ENCODE measurements around the gene KRT36.

Gene KRT36

DNA sequence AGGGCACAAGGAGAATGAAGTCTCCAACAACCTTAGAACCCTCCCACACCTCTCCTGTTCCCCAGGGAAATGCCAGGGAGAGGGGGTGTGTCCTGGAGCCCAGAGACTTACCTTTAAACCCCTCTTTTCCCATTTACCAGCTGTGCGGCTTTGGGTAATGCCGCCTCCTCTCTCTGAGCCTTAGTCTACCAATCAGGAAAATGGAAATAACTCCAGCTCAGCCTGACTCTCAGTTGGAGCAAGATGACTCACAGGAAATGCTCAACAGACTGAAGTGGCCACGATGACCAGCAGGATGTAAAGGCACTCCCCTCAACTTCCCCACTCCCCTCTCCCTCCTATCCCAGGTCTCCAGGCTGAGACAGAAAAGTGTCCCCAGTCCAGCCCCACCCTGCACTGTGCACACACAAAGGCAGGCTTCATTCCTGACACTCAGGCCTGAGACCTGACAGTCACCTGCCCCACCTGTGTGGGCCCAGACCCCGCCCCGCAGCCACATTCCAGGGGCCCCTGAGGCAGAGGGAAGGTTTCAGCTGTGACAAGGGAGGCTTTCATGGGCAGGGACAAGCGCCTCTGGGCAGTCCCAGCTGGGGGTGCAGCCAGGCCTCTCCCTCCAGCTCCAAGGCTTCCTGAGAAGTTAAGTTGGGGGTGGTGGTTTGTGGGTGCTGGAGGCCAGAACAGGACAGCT, 32.0 kb upstream of the KRT36 start:
- no peak for DNase-seq

DNA sequence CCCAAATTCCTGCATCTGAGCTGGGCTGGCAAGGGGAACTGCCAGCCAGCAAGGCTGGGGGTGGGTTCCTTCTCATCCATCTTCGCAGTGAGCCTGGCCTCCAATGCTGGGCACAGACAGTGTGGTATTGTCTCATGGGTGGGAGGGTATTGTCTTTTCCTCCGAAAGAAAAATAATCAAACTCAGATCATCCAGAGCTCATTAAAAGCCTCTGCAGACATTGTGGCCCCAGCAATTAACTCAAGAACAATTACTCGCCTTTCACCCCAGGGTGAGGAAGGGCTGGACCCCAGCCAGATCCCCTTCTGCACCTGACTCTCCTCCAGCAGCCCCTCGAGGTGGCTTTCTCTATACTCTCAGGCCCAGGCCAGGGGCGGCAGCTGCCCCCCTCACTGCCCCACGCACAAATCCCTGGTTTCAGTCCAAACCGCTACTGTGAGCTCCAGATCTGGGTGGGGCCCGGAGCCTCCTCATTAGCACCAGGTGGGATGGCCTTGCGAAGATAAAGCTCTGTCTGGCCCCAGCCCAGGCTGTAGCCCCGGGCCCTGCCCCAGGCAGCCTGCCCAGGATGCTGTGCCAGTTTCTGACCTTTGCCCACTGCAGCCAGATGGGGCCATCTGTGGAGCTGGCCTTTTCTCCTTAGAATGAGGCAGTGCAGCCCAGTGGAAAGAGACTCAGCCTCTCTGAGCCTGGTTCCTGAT, 31.3 kb upstream of the KRT36 start:
- no peak for DNase-seq

DNA sequence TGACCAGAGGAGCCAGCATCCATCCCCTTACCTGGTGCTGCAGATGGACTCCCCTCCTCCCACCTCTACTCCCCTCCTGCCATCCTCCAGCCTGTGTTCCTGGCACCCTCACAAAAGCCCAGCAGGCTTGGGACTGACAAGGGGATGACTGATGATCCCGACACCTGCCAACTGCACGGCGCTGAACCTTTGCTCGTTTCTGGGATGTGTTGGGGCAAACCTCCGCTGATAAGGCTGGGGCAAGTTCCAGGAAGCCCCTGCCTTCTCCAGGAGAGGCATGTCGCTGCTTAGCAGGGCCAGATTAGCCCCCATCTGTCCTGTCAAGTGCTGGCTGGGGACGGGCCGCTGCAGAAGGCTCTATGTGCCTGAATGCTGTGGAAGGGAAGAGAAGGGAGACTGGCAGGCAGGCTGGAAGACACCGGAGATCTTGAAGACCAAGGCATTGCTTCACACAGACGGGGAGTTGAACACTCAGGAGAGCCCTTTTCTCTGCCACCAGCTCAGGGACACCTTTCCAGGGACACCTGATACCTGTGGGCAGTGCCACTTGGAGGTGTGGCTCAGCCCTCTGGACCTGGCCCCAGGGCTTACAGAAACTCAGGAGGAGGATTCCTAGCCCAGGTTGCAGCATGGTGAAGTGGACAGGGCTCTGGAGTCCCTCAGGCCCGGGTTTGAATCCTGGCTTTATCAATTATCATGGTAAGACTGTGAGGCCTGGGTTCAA, 30.0 kb upstream of the KRT36 start:
- no peak for DNase-seq

DNA sequence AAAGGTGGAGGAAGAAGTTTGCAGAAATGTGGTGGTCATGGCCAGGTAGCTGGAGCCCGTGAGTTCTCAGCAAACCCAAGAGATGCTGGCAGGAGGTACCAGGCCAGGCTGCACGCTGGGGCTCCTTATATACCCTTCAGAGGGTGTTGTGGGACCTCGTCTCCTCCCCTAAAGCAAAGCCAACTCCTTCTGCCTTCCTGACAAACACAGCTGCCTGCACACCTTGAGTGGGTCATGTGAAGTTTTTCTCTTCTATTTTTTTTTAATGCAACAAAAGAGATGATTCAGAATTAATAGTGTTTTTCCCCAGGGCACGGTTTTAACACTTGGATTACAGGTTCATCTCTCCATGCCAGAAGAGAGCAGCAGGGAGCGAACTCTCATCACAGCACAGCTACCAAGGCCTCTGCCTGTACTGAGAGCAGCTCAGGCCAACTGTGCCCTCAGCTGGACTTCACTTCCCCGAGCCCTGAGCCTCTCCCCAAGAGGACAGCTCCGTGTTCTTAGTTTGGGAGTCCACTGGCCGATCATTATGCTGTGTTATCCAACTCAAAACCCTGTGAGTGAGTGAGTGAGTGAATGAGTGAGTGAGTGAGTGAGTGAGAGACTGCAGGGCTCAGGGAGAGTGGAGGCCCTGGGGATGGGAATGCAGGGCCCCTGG, 29.2 kb upstream of the KRT36 start, which contains the start of gene KRT15:
TSS of gene KRT15 (minus strand) at position 102 of the 661 bp plus-strand sequence. CDS start at position 39, 63 bp downstream.
- no peak for DNase-seq

DNA sequence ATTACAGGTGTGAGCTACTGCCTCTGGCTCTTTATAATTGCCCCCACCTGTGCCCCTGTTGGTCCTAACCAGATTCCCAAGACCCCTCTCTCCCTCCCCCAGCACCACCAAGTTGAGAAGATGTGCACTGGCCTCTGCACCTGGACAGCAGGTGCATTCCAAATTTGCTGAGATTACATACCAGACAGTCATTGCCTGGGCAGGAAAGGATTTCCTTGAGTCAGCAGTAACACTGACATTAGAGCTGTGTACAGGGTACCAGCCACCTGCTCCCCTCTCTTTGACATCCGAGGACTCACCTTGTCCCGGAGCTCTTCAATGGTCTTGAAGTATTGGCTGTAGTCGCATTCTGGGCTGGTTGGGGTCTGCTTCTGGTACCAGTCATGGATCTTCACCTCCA, 28.3 kb upstream of the KRT36 start:
- DNase-seq: no peak

DNA sequence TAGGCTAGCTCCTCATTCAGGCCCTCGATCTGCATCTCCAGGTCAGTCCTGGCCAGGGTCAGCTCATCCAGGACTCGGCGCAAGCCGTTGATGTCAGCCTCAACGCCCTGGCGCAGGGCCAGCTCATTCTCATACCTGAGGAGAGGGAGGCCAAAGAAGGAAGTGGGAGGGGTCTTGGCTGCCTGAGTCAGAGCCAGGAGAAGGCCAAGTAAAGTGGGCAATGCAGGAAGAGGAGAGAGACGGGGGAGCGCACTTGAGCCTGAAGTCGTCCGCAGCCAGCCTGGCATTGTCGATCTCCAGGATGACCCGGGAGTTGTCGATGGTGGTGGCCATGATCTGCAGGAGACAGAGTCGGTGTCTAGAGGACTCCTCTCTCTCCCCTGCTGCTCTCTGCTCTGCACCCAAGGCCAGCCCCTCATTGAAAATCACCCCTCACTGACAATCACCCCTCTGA, 27.1 kb upstream of the KRT36 start:
- DNase-seq: no peak

DNA sequence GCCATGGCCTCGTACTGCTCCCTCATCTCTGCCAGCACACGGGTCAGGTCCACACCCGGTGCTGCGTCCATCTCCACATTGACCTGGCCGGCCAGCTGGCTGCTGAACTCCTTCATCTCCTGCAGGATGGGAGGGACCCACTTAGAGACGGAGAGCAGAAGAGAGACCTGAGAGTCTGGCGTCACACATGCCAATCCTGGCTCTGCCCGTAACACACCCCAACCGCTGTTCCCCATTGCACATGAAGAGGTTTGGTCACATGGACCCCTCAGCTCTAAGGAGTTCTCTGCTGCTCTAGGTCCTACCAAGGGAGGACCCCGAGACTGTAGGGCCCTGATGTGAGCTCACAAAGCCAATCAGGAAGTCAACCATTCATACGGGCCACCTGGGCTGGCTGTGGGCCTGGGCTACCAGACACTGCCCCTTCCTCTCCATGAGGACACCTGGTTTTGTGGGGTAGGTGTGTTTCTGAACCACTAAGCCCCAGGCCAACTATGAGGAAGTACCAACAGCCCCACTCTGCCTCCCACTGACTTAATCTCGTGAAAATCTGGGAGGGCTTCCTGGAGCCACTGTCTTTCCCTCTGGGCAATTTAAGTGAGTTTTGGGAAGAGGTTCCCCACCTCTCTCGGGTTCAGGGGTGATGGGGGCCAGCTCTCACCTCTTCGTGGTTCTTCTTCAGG, 26.6 kb upstream of the KRT36 start:
- DNase-seq: no peak

DNA sequence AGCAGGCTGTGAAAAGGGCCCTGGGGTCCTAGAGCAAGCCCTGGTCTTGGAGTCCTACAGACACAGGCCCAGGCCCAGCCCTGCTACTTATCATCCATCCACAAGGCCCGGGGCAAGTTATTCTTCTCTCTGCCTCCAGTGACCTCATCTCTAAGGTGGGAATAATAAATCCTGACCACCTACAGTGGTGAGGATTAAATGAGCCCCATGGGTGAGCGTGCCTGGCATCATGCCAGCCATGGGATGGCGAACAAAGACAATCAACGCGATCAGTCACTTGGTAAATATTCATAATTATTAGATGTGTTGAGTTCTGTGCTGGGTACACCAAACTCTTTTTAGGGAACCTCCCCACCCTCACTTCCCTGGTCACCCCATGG, 23.4 kb upstream of the KRT36 start:
- DNase-seq: no peak

DNA sequence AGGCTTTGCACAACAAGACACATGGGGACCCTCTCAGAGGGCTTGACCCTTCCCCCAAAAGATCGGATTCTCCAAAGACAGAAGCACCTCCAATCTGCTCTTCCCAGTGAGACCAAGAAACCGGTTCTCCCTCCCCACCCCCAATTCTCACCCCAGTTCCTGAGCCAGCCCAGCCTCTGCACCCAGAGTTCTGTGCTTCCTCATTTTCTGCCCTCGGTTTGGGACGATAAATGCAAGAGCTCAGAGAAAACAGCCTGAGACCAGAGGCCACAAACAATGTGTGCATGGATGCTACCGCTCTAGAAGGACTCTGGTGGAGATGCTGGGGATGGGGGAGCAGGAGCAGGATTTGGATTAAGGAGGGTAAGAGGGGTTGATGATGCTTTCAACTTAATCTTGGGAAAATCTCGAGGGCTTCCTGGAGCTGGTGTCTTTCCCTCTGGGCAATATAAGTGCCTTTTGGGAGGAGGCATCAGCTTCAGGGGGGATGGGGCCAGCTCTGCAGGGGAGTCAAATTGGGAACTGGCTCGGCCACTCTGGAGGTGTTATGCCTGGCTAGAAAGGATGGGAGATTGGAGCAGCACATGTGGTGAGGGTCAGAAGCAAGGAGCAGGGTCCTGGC, 22.9 kb upstream of the KRT36 start:
- DNase-seq: no peak

DNA sequence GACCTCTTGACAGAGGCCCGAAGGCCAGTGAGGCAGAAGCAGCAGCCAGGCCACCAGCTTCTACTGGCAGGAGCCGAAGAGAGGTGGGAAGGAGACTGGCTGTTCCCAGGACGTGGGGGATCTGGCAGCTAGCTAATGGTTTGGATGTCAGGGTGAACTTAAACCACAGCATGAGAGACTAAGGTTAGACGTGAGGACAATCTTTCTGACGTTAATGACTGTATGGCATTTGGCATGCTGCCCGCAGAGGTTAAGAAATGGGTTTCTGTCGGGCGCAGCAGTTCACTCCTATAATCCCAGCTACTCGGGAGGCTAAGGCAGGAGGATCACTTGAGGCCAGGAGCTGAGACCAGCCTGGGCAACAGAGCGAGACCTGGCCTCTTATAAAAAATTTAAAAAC, 22.0 kb upstream of the KRT36 start:
- no peak for DNase-seq

DNA sequence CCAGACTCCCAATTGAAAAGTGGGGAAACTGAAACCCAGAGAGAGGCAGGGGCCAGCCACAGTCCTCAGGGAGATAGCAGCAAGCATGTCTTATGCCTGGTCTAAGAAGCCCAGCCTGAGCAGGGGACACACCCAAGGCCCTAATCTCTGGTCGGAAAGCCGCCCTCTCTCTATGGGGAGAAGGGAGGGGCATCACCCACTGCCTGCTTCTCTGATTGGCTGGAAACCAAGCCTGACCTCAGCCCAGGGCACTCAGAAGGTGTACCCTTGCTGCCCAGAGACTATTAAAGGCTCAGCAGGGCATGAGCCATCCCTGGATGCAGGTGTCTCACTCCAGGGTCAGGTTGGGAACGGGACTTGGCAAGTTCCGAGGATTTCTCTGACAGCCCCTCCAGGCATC, 21.4 kb upstream of the KRT36 start:
- no peak for DNase-seq

DNA sequence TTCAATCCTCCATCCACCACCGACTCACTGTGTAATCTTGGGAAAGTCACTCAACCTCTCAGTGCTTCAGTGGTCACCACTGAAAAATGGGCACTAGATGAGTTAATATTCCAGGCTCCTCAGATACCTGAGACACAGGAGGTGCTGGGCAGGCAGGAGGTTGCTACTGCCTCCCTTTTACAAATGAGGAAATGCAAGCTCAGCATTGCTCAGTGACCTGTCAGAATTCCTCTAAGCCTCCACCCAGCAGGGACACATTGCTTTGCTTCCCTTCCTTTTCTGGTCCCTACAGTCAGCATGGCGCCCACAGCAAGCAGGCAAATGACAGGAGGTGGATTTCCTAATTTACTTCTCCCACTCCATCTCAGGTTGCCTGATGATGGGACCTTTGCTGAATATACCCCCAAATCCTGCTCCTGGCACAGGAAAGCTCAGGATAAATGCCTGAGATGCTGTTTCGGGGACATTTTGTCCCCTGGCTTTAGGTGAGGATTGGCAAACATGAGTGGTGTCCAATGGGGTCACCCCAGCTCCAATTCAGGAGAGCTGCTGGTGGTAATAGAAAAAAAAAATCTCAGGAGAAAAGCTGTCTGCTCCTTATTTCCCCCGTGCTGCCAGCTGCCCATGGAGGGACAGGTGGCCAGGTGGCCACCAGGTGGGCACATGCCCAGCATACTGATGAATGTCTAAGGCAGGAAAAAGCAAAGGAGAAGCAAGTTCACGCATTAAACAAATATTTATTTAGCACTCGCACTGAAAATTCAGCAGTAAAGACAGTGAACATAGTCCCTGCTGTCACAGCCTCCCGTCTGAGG, 20.7 kb upstream of the KRT36 start:
- no peak for DNase-seq

DNA sequence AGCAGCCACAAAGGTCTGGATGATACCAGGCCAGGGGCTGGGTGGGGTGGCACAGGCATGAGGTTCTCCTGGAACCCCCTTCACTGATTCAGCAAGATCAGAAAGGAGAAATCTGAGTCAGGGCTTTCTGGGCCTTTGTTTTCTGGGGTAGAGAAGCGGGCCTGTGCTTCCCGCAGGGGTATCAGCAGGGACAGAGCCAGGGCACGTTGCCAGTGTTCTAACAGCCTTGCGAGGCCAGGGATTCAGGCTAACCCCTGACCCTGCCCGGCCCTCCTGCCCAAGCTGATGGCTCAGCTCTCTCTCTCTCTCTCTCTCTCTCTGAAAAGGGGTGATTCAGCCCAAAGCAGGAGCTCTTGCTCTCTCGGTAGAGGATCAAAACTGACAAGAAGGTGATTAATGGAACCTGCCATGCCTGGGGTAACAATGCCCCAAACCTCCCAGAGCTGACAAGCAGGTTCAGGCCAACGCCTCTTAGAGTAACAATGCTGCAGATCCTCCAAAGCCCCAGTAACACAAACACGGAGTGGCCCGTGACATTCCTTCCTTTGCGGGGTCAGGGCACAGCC, 17.7 kb upstream of the KRT36 start:
- DNase-seq: no peak

DNA sequence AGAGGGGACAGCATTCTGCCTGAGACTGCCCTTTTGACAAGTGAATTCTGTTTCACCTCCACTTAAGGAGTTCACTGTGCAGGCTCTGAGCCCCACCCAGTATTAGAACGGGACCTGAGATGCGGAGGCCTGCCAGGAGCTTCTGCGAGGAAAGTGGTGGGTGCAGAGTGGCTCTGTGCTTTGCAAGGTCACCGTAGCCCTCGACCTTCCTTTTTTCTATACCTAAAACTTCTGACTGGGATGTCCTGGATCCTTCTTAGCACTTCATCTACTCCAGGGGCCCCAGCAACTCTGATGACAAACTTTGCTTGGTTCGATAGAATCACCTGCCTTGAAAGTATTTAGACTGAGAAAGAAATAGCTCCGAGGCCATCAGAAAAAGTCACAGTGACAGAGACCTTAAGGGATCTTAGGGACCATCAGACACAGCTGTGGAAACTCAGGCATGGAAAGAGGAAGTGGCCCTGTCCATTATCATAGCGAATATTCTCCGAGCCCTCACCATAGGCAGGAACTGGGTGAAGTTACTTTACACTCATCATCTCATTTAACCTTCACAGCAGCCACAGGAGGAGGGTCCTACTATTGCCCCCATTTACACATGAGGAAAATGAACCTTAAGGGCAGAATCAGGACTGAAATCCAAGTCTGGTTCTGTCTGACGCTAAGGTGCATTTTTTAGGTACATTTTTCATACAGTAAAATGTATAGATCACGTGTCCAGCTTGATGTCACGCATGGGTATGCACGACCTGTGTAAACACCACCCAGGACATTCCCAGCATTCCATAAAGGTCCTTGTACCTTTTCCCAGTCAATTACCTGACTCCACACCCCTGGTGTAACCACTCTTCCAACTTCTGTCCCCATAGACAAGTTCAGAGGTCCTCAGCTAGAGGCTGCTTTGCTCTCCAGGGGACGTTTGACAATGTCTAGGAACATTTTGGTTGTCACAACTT, 16.4 kb upstream of the KRT36 start:
- no peak for DNase-seq

DNA sequence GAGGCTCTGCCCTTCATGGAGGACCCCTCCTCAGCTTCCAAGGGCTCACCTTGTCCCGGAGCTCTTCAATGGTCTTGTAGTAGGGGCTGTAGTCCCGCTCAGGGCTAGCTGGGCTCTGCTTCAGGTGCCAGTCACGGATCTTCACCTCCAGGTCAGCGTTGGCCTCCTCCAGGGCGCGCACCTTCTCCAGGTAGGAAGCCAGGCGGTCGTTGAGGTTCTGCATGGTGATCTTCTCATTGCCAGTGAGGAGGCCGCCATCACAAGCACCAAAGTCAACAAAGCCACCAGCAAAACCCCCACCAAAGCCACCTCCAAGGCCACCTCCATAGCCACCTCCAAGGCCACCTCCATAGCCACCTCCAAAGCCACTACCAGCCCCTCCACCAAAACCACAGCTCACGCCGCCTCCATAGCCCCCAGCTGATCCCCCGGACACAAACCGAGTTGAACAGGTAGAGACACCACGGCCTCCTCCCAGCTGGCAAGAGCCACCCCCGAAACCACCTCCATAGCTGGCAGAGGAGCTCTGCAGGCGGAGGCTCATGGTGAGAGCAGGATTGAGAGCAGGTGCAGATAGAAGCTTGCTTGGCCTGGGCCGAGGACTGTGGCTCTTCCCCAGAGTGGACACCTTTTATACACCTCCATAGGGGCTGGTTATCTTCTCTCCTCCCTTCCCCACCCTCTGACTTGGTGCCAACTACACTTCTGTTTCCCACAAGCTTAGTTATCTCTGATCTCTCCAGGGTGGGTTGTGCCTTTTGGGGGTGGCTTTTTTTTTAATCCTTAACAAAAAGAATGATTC, 15.5 kb upstream of the KRT36 start, which contains the start of gene KRT13:
TSS of gene KRT13 (minus strand) at position 606 of the 802 bp plus-strand sequence. CDS start at position 544, 62 bp downstream.
- no peak for DNase-seq

DNA sequence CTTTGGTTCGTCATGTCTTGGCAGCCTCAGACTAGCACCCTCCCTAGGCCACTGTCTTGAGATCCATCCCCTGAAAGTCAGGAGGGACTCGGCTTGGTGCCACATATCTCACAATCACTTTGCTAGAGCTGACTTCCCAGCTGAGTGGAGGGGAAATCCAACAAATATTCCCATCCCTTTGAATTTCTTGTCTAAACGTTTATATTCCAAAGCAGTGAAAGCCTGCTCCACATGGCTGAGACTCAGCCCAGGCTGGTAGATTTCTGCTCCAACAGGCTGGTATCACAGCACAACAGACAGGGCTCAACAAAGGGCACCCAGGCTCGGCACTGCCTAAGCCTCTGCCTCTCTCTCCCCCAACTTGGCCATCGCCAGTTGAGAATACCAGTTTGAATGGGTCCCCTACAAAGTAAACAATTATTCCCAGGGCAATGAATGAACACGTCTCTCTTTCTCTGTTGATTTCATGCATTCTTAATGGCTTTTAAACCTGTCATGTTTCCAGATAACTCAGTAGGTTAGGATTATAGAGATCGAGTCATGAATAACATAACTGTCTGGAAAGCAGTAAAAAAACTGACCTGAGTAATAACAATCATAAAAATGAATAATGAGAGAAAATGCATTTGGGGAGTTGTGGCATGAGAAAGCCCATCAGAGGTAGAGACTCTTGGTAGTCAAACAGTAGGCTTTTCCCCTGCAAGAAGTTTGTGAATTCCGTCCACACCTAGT, 14.7 kb upstream of the KRT36 start:
- DNase-seq: no peak

DNA sequence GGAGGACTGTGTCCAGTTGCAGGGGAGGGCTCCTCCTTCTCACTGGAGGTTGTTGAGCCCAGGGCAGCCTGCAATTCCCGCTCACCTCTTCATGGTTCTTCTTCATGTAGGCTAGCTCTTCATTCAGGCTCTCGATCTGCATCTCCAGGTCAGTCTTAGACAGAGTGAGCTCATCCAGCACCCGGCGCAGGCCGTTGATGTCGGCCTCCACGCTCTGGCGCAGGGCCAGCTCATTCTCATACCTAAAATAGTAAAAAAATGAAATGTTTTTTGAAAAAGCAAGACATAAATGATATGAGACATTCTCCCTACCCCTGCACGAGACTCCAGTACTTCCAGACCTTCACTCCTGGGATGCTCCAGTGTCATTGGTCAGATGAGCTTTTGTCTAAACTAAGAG, 13.5 kb upstream of the KRT36 start:
- DNase-seq: no peak

Data from CD4-positive, alpha-beta T cell treated with Interleukin-4 for 1 hour (primary cell).